Gastroesophageal sphincter (tissue), 3 donors: ENCODE data around the gene MEGF8.

ENCODE experiments used
- POLR2A ChIP-seq, 2 donors: fragments of 450-650 bp; IDR thresholded peaks; one replicate each; pipeline ENCODE4 v1.6.1; 2017; ENCODE audit warnings: antibody characterized with exemption in 2 of 2, mild to moderate bottlenecking in 2 of 2, moderate library complexity in 1 of 2
- TF ChIP-seq, protein P1 (sequence below), 4 experiments: fragments of 200-600 bp in 2 of 4; fragments of 450-650 bp in 2 of 4; sonication (generic) in 1 of 4; IDR thresholded peaks; one replicate each; pipeline ENCODE4 v1.5.1; 2017 to 2019; ENCODE audit warnings: antibody characterized with exemption in 4 of 4, mild to moderate bottlenecking in 2 of 4, moderate library complexity in 2 of 4

DNA sequence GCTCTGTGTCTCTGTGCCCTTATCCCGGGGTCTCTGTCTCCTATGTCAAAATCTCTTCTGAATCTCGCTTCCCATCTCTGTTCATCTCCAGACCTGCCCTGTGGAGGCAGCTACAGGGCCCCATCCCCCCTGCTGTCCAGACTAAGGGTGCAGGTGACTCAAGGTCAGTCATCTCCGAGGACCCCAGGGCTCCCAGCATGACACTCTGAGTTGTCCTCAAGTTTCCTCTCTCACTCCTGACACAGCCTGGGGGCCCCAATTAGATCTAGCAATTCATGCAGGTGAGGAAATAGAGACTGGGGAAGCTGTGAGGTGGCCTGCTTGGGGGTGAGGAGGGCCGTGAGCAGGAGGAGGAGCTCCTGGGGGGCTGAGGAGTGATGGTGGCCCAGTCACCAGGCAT, 66.7 kb downstream of the MEGF8 start:
- TF ChIP-seq, protein P1, sequence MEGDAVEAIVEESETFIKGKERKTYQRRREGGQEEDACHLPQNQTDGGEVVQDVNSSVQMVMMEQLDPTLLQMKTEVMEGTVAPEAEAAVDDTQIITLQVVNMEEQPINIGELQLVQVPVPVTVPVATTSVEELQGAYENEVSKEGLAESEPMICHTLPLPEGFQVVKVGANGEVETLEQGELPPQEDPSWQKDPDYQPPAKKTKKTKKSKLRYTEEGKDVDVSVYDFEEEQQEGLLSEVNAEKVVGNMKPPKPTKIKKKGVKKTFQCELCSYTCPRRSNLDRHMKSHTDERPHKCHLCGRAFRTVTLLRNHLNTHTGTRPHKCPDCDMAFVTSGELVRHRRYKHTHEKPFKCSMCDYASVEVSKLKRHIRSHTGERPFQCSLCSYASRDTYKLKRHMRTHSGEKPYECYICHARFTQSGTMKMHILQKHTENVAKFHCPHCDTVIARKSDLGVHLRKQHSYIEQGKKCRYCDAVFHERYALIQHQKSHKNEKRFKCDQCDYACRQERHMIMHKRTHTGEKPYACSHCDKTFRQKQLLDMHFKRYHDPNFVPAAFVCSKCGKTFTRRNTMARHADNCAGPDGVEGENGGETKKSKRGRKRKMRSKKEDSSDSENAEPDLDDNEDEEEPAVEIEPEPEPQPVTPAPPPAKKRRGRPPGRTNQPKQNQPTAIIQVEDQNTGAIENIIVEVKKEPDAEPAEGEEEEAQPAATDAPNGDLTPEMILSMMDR (IDR thresholded peaks at IDR 0.05): no peak
- no peak for TF ChIP-seq POLR2A (IDR thresholded peaks at IDR 0.05)
